Measurements from ENCODE around the gene MARCHF9. TPM values are rescaled to one million over a fixed set of nuclear protein-coding genes. Genes with fewer than 3 reads are reported as not detected.

The MARCHF9 gene
- total RNA-seq, 1 experiment from 2014 or later: 6.2 TPM

GRCh38 chr12:57751432-57751787 lies 3.5 kb upstream of the MARCHF9 start:
- H3K27me3 Mint-ChIP-seq (ENCODE audit: low read depth): peaks cover 31% of the 10 kb centered on the region
- H3K36me3 Mint-ChIP-seq: peaks cover 45% of the 10 kb centered on the region
- ATAC-seq (no peak), DNase-seq (ENCODE audit: low spot score) (no peak)
- ChIA-PET POLR2A (interaction anchor here (1.1 kb wide), 2 partner anchors 10 to 21 kb away, joined by 4 to 6 read pairs; partner anchors contain the start of genes EEF1AKMT3 and METTL1), CTCF (interaction anchor here (1.1 kb wide), 1 partner anchor 25 kb away, joined by 5 read pairs; no protein-coding TSS in a partner anchor)
- H3K4me1 Mint-ChIP-seq: peaks cover 41% of the 10 kb centered on the region
- peak overlapping the region; percentile 89 for H3K4me3 Mint-ChIP-seq
- TF ChIP-seq ZNF396 (CRISPR knock-in tag; IDR thresholded peaks at IDR 0.05; ENCODE audit: borderline replicate concordance): no peak
- TF ChIP-seq FOXK1 (CRISPR knock-in tag; IDR thresholded peaks at IDR 0.05): no peak
- TF ChIP-seq SMAD4 (CRISPR knock-in tag; IDR thresholded peaks at IDR 0.05): no peak
- TF ChIP-seq TEAD4 (CRISPR knock-in tag; IDR thresholded peaks at IDR 0.05): no peak
- no peak for TF ChIP-seq GTF2I (CRISPR knock-in tag; conservative IDR thresholded peaks at IDR 0.05)
- TF ChIP-seq RORB (CRISPR knock-in tag; IDR thresholded peaks at IDR 0.05): no peak
- no peak for TF ChIP-seq NFYB (CRISPR knock-in tag; conservative IDR thresholded peaks at IDR 0.05; ENCODE audit: low read depth)
- TF ChIP-seq PREB (CRISPR knock-in tag; IDR thresholded peaks at IDR 0.05; ENCODE audit: borderline replicate concordance): no peak
- TF ChIP-seq, protein P1, sequence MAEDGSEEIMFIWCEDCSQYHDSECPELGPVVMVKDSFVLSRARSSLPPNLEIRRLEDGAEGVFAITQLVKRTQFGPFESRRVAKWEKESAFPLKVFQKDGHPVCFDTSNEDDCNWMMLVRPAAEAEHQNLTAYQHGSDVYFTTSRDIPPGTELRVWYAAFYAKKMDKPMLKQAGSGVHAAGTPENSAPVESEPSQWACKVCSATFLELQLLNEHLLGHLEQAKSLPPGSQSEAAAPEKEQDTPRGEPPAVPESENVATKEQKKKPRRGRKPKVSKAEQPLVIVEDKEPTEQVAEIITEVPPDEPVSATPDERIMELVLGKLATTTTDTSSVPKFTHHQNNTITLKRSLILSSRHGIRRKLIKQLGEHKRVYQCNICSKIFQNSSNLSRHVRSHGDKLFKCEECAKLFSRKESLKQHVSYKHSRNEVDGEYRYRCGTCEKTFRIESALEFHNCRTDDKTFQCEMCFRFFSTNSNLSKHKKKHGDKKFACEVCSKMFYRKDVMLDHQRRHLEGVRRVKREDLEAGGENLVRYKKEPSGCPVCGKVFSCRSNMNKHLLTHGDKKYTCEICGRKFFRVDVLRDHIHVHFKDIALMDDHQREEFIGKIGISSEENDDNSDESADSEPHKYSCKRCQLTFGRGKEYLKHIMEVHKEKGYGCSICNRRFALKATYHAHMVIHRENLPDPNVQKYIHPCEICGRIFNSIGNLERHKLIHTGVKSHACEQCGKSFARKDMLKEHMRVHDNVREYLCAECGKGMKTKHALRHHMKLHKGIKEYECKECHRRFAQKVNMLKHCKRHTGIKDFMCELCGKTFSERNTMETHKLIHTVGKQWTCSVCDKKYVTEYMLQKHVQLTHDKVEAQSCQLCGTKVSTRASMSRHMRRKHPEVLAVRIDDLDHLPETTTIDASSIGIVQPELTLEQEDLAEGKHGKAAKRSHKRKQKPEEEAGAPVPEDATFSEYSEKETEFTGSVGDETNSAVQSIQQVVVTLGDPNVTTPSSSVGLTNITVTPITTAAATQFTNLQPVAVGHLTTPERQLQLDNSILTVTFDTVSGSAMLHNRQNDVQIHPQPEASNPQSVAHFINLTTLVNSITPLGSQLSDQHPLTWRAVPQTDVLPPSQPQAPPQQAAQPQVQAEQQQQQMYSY (CRISPR knock-in tag; IDR thresholded peaks at IDR 0.05): no peak
- TF ChIP-seq, protein P2, sequence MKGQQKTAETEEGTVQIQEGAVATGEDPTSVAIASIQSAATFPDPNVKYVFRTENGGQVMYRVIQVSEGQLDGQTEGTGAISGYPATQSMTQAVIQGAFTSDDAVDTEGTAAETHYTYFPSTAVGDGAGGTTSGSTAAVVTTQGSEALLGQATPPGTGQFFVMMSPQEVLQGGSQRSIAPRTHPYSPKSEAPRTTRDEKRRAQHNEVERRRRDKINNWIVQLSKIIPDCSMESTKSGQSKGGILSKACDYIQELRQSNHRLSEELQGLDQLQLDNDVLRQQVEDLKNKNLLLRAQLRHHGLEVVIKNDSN (CRISPR knock-in tag; IDR thresholded peaks at IDR 0.05): no peak
- TF ChIP-seq, protein P3, sequence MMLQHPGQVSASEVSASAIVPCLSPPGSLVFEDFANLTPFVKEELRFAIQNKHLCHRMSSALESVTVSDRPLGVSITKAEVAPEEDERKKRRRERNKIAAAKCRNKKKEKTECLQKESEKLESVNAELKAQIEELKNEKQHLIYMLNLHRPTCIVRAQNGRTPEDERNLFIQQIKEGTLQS (CRISPR knock-in tag; conservative IDR thresholded peaks at IDR 0.05): no peak
- TF ChIP-seq, protein P4, sequence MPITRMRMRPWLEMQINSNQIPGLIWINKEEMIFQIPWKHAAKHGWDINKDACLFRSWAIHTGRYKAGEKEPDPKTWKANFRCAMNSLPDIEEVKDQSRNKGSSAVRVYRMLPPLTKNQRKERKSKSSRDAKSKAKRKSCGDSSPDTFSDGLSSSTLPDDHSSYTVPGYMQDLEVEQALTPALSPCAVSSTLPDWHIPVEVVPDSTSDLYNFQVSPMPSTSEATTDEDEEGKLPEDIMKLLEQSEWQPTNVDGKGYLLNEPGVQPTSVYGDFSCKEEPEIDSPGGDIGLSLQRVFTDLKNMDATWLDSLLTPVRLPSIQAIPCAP (CRISPR knock-in tag; IDR thresholded peaks at IDR 0.05): no peak
- TF ChIP-seq ZNF263 (CRISPR knock-in tag; IDR thresholded peaks at IDR 0.05; ENCODE audit: low read depth): no peak
- no peak for TF ChIP-seq CREM (CRISPR knock-in tag; IDR thresholded peaks at IDR 0.05)
- TF ChIP-seq MYBL2 (CRISPR knock-in tag; IDR thresholded peaks at IDR 0.05): no peak
- TF ChIP-seq, protein P5, sequence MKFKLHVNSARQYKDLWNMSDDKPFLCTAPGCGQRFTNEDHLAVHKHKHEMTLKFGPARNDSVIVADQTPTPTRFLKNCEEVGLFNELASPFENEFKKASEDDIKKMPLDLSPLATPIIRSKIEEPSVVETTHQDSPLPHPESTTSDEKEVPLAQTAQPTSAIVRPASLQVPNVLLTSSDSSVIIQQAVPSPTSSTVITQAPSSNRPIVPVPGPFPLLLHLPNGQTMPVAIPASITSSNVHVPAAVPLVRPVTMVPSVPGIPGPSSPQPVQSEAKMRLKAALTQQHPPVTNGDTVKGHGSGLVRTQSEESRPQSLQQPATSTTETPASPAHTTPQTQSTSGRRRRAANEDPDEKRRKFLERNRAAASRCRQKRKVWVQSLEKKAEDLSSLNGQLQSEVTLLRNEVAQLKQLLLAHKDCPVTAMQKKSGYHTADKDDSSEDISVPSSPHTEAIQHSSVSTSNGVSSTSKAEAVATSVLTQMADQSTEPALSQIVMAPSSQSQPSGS (CRISPR knock-in tag; IDR thresholded peaks at IDR 0.05; ENCODE audit: borderline replicate concordance, low read depth): no peak
- no peak for TF ChIP-seq NR1H2 (CRISPR knock-in tag; IDR thresholded peaks at IDR 0.05)
- TF ChIP-seq ESRRA (CRISPR knock-in tag; IDR thresholded peaks at IDR 0.05; ENCODE audit: borderline replicate concordance): no peak
- no peak for TF ChIP-seq SMAD3 (CRISPR knock-in tag; IDR thresholded peaks at IDR 0.05; ENCODE audit: borderline replicate concordance)
- TF ChIP-seq, protein P6, sequence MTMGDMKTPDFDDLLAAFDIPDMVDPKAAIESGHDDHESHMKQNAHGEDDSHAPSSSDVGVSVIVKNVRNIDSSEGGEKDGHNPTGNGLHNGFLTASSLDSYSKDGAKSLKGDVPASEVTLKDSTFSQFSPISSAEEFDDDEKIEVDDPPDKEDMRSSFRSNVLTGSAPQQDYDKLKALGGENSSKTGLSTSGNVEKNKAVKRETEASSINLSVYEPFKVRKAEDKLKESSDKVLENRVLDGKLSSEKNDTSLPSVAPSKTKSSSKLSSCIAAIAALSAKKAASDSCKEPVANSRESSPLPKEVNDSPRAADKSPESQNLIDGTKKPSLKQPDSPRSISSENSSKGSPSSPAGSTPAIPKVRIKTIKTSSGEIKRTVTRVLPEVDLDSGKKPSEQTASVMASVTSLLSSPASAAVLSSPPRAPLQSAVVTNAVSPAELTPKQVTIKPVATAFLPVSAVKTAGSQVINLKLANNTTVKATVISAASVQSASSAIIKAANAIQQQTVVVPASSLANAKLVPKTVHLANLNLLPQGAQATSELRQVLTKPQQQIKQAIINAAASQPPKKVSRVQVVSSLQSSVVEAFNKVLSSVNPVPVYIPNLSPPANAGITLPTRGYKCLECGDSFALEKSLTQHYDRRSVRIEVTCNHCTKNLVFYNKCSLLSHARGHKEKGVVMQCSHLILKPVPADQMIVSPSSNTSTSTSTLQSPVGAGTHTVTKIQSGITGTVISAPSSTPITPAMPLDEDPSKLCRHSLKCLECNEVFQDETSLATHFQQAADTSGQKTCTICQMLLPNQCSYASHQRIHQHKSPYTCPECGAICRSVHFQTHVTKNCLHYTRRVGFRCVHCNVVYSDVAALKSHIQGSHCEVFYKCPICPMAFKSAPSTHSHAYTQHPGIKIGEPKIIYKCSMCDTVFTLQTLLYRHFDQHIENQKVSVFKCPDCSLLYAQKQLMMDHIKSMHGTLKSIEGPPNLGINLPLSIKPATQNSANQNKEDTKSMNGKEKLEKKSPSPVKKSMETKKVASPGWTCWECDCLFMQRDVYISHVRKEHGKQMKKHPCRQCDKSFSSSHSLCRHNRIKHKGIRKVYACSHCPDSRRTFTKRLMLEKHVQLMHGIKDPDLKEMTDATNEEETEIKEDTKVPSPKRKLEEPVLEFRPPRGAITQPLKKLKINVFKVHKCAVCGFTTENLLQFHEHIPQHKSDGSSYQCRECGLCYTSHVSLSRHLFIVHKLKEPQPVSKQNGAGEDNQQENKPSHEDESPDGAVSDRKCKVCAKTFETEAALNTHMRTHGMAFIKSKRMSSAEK (CRISPR knock-in tag; IDR thresholded peaks at IDR 0.05; ENCODE audit: borderline replicate concordance): no peak
- no peaks in the 10 kb centered on the region for H3K9me3 Mint-ChIP-seq
- peak overlapping the region; percentile 86 for H3K27ac Mint-ChIP-seq
